GM23338 (cell line): Measurements from ENCODE around the gene AASDH.

Source experiments
- CTCF ChIP-seq, 2 experiments: fragments of 200-600 bp in 1 of 2; sonication (generic) in 1 of 2; conservative IDR thresholded peaks; 2 replicates each; pipeline versions ENCODE4 v1.5.1 to v1.6.1; 2016 to 2017; ENCODE audit warnings: antibody characterized with exemption in 2 of 2, low read depth in 2 of 2, mild to moderate bottlenecking in 2 of 2, moderate library complexity in 1 of 2
- POLR2AphosphoS5 ChIP-seq: IDR thresholded peaks from 2 replicates; pipeline ENCODE4 v1.6.1; 2016; ENCODE audit warnings: antibody characterized with exemption, low read depth

GRCh38 chr4:56405016-56405415, 17.7 kb upstream of the AASDH start:
- no peak for TF ChIP-seq CTCF (conservative IDR thresholded peaks at IDR 0.05; ENCODE audit: low read depth in 2 of 2)
- TF ChIP-seq POLR2AphosphoS5 = no peak
